GM10847 (cell line): ENCODE measurements around the gene KERA.

Source experiments
- POLR2A ChIP-seq: IDR thresholded peaks from 2 replicates; pipeline ENCODE4 v1.6.1; 2011; ENCODE audit not compliant: insufficient read length; ENCODE audit errors: extremely low read depth

KERA gene

GRCh38 chr12:91001306-91001705 lies 56.5 kb downstream of the KERA start:
- no peak for TF ChIP-seq POLR2A
